GM23248 (cell line): ENCODE measurements around the gene ZMYND19. TPM values are rescaled to one million over a fixed set of nuclear protein-coding genes. Genes with fewer than 3 reads are reported as not detected.
"Not testable (repeated sequence)": the region's sequence is repeated elsewhere in the genome, so short reads cannot be mapped to it uniquely, and the experiment has no call there.

ENCODE experiments used
- DNase-seq: peaks from one replicate; pipeline ENCODE4 v3.0.0-alpha.2; 2015
- H2AFZ ChIP-seq: fragments of 200-600 bp; sonication (generic); 2 replicates; pipeline ENCODE4 v1.6.1; 2016; ENCODE audit warnings: antibody characterized with exemption
- H3F3A ChIP-seq: fragments of 200-600 bp; sonication (generic); 2 replicates; pipeline ENCODE4 v1.6.1; 2016; ENCODE audit warnings: mild to moderate bottlenecking, antibody characterized with exemption, mixed run types; ENCODE audit not compliant: insufficient read depth
- H3K27ac ChIP-seq: fragments of 200-600 bp; sonication (generic); 2 replicates; pipeline ENCODE4 v1.5.1; 2016; ENCODE audit warnings: mild to moderate bottlenecking
- H3K27me3 ChIP-seq: fragments of 200-600 bp; sonication (generic); replicated peaks from 2 replicates; pipeline ENCODE4 v1.6.1; 2016; ENCODE audit warnings: mild to moderate bottlenecking; ENCODE audit not compliant: insufficient read depth
- H3K36me3 ChIP-seq: fragments of 200-600 bp; sonication (generic); 2 replicates; pipeline ENCODE4 v1.6.1; 2016; ENCODE audit warnings: low read depth, mild to moderate bottlenecking
- H3K4me1 ChIP-seq: fragments of 200-600 bp; sonication (generic); 2 replicates; pipeline ENCODE4 v1.6.1; 2016; ENCODE audit warnings: mild to moderate bottlenecking; ENCODE audit not compliant: insufficient read depth
- H3K4me2 ChIP-seq: fragments of 200-600 bp; sonication (generic); one replicate; pipeline ENCODE4 v1.6.1; 2016; ENCODE audit warnings: mild to moderate bottlenecking; ENCODE audit not compliant: unreplicated experiment
- H3K4me3 ChIP-seq: fragments of 200-600 bp; sonication (generic); 2 replicates; pipeline ENCODE4 v1.5.1; 2016; ENCODE audit warnings: mild to moderate bottlenecking
- H3K79me2 ChIP-seq: fragments of 200-600 bp; sonication (generic); 2 replicates; pipeline ENCODE4 v1.6.1; 2016; ENCODE audit warnings: mild to moderate bottlenecking; ENCODE audit not compliant: insufficient read depth
- H3K9ac ChIP-seq: fragments of 200-600 bp; sonication (generic); 2 replicates; pipeline ENCODE4 v1.6.1; 2016; ENCODE audit warnings: mild to moderate bottlenecking
- H3K9me2 ChIP-seq: fragments of 200-600 bp; sonication (generic); 2 replicates; pipeline ENCODE4 v1.6.1; 2016; ENCODE audit warnings: mixed run types, mild to moderate bottlenecking, moderate library complexity; ENCODE audit not compliant: insufficient read depth
- H3K9me3 ChIP-seq: fragments of 200-600 bp; sonication (generic); one replicate; pipeline ENCODE4 v1.6.1; 2017; ENCODE audit warnings: low read depth
- H4K20me1 ChIP-seq: fragments of 200-600 bp; sonication (generic); 2 replicates; pipeline ENCODE4 v1.6.0; 2016; ENCODE audit not compliant: insufficient read depth
- EZH2 ChIP-seq: fragments of 200-600 bp; sonication (generic); IDR thresholded peaks from 2 replicates; pipeline ENCODE4 v1.6.1; 2018; ENCODE audit warnings: antibody characterized with exemption, mild to moderate bottlenecking; ENCODE audit not compliant: insufficient read depth, poor library complexity, severe bottlenecking
- EZH2phosphoT487 ChIP-seq: fragments of 200-600 bp; sonication (generic); IDR thresholded peaks from 2 replicates; pipeline ENCODE4 v1.6.1; 2018; ENCODE audit warnings: antibody characterized with exemption, moderate library complexity, mild to moderate bottlenecking, low read depth; ENCODE audit not compliant: insufficient read depth
- WGBS, 2 experiments: methylation state at CpG; one replicate each; pipeline ENCODE4 v1.1.6; 2015 to 2017; ENCODE audit warnings: low lambda C conversion rate in 2 of 2, low coverage in 1 of 2; ENCODE audit errors: missing lambda C conversion rate in 2 of 2; 5-methylcytosine and 5-hydroxymethylcytosine counted together
- in situ Hi-C: fragments of 300-500 bp; cut with MboI; formaldehyde crosslinking; loops from 2 replicates; pipeline ENCODE4 v1.15.0; 2020
- polyA plus RNA-seq: library from polyadenylated mRNA; unstranded; fragments of >200 nt; fragmentation: Nextera tagmentation; extraction: Ambion mirVana; gene quantifications from 2 replicates; pipeline ENCODE4 v1.2.1, GENCODE V29; 2016
- total RNA-seq: library from RNA; depleted of rRNA; stranded (reverse); fragments of >200 nt; shearing (Covaris generic); gene quantifications from 2 replicates; pipeline ENCODE4 v1.2.3, GENCODE V29; 2014

Gene ZMYND19
- total and polyA plus RNA-seq, 2 experiments from 2014 or later: 6.1 to 29.6 TPM

DNA sequence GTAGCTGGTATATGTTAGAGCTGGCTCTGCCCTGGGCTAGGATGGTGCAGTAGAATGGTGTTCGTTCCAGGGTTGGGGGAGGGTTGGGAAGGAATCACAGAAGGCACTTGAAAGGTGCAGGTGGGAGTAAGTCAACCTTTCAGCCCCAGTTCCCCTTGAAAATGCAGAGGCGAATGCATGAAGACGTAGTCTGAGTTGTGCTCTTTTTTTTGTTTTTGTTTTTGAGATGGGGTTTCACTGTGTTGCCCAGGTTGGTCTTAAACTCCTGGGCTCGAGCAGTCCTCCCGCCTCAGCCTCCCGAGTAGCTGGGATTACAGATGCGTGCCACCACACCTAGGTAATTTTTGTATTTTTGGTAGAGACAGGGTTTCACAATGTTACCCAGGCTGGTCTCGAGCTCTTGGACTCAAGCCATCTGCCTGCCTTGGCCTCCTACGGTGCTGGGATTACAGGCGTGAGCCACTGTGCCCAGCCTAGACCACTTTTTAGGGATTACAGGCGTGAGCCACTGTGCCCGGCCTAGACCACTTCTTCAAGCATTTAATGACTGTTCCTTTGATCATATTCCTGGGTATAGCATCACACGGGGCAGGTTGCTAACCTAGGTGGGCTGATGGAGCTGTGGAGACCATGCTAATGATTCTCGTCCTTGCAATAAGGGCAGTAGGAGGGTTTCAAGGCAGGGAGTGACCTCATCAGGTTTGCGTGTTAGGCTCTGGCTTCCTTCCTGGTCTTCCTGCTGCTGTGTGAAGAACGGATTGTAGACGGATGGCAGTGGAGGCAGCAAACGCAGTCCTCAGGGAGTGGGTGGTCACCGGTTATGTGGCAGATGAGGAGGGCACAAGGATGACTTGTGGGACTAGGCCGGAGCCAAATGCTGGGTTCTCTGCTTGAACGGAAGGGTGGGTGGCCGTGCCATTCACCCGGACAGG, 42.2 kb upstream of the ZMYND19 start:
- peaks cover 4% of the 10 kb centered on the region; the same call in 1 of the 2 replicates for H3K4me1 ChIP-seq
- no peak overlapping the region for H3K4me2 ChIP-seq
- TF ChIP-seq EZH2 (no peak), EZH2phosphoT487 (no peak)
- in situ Hi-C loops: no loop called here
- H3K79me2 ChIP-seq: peaks cover 100% of the 10 kb centered on the region
- H4K20me1 ChIP-seq: no peaks in the 10 kb centered on the region
- no peak overlapping the region for H2AFZ ChIP-seq
- DNase-seq: peak; percentile 65
- peak overlapping the region; percentile 38 for H3K27ac ChIP-seq
- 73 to 75% methylated on average over 23 of the region's 23 CpGs for WGBS, 2 experiments
- H3K27me3 ChIP-seq: no peaks in the 10 kb centered on the region
- H3K4me3 ChIP-seq: no peak overlapping the region
- no peaks in the 10 kb centered on the region for H3K36me3 ChIP-seq
- no peaks in the 10 kb centered on the region for H3K9me2 ChIP-seq
- peak overlapping the region; percentile 32; the same call in 1 of the 2 replicates for H3K9ac ChIP-seq
- H3K9me3 ChIP-seq: no peaks in the 10 kb centered on the region
- H3F3A ChIP-seq: 0 out of 2 replicates have a peak, but pooled peaks cover 11% of the 10 kb centered on the region

GRCh38 chr9:137631345-137632229, 41.3 kb upstream of the ZMYND19 start:
- WGBS, 2 experiments: 94% methylated on average over 16 of the region's 16 CpGs
- in situ Hi-C loops: no loop called here
- Histone ChIP-seq H3K27ac (no peak overlapping the region), H3K79me2 (peaks cover 100% of the 10 kb centered on the region), H3F3A (0 out of 2 replicates have a peak, but pooled peaks cover 11% of the 10 kb centered on the region), H3K4me2 (no peak overlapping the region), H2AFZ (no peak overlapping the region), H3K9me3 (no peaks in the 10 kb centered on the region), H3K4me3 (no peak overlapping the region), H3K4me1 (peaks cover 4% of the 10 kb centered on the region; the same call in 1 of the 2 replicates), H3K9me2 (no peaks in the 10 kb centered on the region), H3K36me3 (no peaks in the 10 kb centered on the region), H3K9ac (no peak overlapping the region), H4K20me1 (no peaks in the 10 kb centered on the region), H3K27me3 (no peaks in the 10 kb centered on the region)
- DNase-seq: no peak
- TF ChIP-seq EZH2 (no peak), EZH2phosphoT487 (no peak)

- 0 out of 2 replicates have a peak, but pooled peaks cover 11% of the 10 kb centered on the region for H3F3A ChIP-seq
- TF ChIP-seq EZH2phosphoT487 (no peak), EZH2 (no peak)
- no peak overlapping the region for H3K9ac ChIP-seq
- in situ Hi-C loops: no loop called here
- H3K4me3 ChIP-seq: no peak overlapping the region
- 76 to 83% methylated on average over 4 of the region's 4 CpGs for WGBS, 2 experiments
- no peaks in the 10 kb centered on the region for H3K9me2 ChIP-seq
- no peaks in the 10 kb centered on the region for H3K27me3 ChIP-seq
- H3K36me3 ChIP-seq: no peaks in the 10 kb centered on the region
- peaks cover 100% of the 10 kb centered on the region for H3K79me2 ChIP-seq
- no peak overlapping the region for H3K4me2 ChIP-seq
- H2AFZ ChIP-seq: no peak overlapping the region
- DNase-seq: peak; percentile 20
- H3K27ac ChIP-seq: peak overlapping the region; percentile 11; the same call in 1 of the 2 replicates
- H3K4me1 ChIP-seq: peaks cover 4% of the 10 kb centered on the region; the same call in 1 of the 2 replicates
- no peaks in the 10 kb centered on the region for H4K20me1 ChIP-seq
- no peaks in the 10 kb centered on the region for H3K9me3 ChIP-seq
These were observed 40.4 kb upstream of the ZMYND19 start for GRCh38 chr9:137630679-137631078.

GRCh38 chr9:137630126-137630525, 39.8 kb upstream of the ZMYND19 start:
- no peak overlapping the region for H3K9ac ChIP-seq
- H3K9me3 ChIP-seq: no peaks in the 10 kb centered on the region
- WGBS, 2 experiments: 63 to 69% methylated on average over 1 of the region's 1 CpG
- H3K4me2 ChIP-seq: no peak overlapping the region
- no peak for TF ChIP-seq EZH2
- no peak for TF ChIP-seq EZH2phosphoT487
- H3K36me3 ChIP-seq: no peaks in the 10 kb centered on the region
- in situ Hi-C loops: no loop called here
- no peak for DNase-seq
- H3K4me3 ChIP-seq: no peak overlapping the region
- H3K9me2 ChIP-seq: no peaks in the 10 kb centered on the region
- peaks cover 4% of the 10 kb centered on the region; the same call in 1 of the 2 replicates for H3K4me1 ChIP-seq
- peak overlapping the region; percentile 11; the same call in 1 of the 2 replicates for H3K27ac ChIP-seq
- H3K79me2 ChIP-seq: peaks cover 100% of the 10 kb centered on the region
- no peaks in the 10 kb centered on the region for H3K27me3 ChIP-seq
- H4K20me1 ChIP-seq: no peaks in the 10 kb centered on the region; the same call in 1 of the 2 replicates
- H3F3A ChIP-seq: 0 out of 2 replicates have a peak, but pooled peaks cover 11% of the 10 kb centered on the region
- H2AFZ ChIP-seq: no peak overlapping the region

GRCh38 chr9:137627406-137627805, 37.1 kb upstream of the ZMYND19 start:
- H4K20me1 ChIP-seq, H3K4me1 ChIP-seq, in situ Hi-C loops, H3K4me2 ChIP-seq, H3K27me3 ChIP-seq, H2AFZ ChIP-seq, H3K4me3 ChIP-seq, DNase-seq, H3K9ac ChIP-seq, H3K27ac ChIP-seq, H3K36me3 ChIP-seq, H3K9me2 ChIP-seq, H3K9me3 ChIP-seq: not testable (repeated sequence)
- Histone ChIP-seq H3F3A (0 out of 2 replicates have a peak, but pooled peaks cover 11% of the 10 kb centered on the region), H3K79me2 (peaks cover 100% of the 10 kb centered on the region)
- WGBS, 2 experiments: 94 to 97% methylated on average over 12 to 14 of the region's 14 CpGs
